Nephron (organoid): ENCODE results near the gene EFEMP1.
A peak's percentile ranks its signal among the peaks of the same experiment; 100 is the strongest.

Experiments used
- H3K27ac Mint-ChIP-seq, 3 experiments: 2 replicates each; pipeline ENCODE4 v1.8.0; 2020; ENCODE audit warnings: mixed read lengths in 3 of 3, mild to moderate bottlenecking in 2 of 3, moderate library complexity in 1 of 3
- H3K27me3 Mint-ChIP-seq: 2 replicates; pipeline ENCODE4 v1.8.0; 2021; ENCODE audit warnings: low read depth, mild to moderate bottlenecking, moderate library complexity, mixed read lengths
- H3K36me3 Mint-ChIP-seq: 2 replicates; pipeline ENCODE4 v1.8.0; 2020; ENCODE audit warnings: low read depth, mixed read lengths
- H3K4me1 Mint-ChIP-seq: 2 replicates; pipeline ENCODE4 v1.8.0; 2020; ENCODE audit warnings: mixed read lengths
- H3K4me3 Mint-ChIP-seq, 3 experiments: 2 replicates each; pipeline ENCODE4 v1.8.0; 2020; ENCODE audit warnings: mild to moderate bottlenecking in 3 of 3, mixed read lengths in 3 of 3, moderate library complexity in 2 of 3
- H3K9me3 Mint-ChIP-seq: 2 replicates; pipeline ENCODE4 v1.8.0; 2020; ENCODE audit warnings: mixed read lengths
- TF ChIP-seq, protein P1 (sequence below), 3 experiments: fragments of 200-600 bp; sonication (generic); IDR thresholded peaks; one replicate each; pipeline ENCODE4 v1.5.0; 2021; ENCODE audit warnings: antibody characterized with exemption in 3 of 3; ENCODE audit not compliant: unreplicated experiment in 3 of 3

The EFEMP1 gene

DNA sequence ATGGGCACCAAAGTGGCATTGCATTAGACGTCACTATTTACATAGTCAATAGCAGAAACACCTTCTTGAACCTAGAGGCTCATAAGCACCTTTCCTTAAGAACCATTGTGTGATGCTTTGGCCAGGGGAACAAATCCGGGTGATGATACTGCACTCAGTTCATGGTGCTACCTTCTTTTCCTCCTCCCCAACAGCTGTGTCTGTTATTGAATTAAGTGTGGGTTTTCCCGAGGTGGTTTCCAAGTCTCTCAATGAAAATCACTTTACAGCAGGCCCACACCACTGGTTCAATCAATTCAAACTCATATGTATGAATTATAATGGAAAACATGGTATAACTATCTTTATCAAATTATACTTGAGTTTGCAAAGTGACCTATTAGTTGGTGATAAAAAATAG is 9.3 kb upstream of the EFEMP1 start:
- Mint-ChIP-seq H3K27ac (no peak overlapping the region), H3K36me3 (no peaks in the 10 kb centered on the region), H3K27me3 (peaks cover 16% of the 10 kb centered on the region), H3K4me3 (no peak overlapping the region), H3K9me3 (no peaks in the 10 kb centered on the region), H3K4me1 (no peaks in the 10 kb centered on the region)
- TF ChIP-seq, protein P1, sequence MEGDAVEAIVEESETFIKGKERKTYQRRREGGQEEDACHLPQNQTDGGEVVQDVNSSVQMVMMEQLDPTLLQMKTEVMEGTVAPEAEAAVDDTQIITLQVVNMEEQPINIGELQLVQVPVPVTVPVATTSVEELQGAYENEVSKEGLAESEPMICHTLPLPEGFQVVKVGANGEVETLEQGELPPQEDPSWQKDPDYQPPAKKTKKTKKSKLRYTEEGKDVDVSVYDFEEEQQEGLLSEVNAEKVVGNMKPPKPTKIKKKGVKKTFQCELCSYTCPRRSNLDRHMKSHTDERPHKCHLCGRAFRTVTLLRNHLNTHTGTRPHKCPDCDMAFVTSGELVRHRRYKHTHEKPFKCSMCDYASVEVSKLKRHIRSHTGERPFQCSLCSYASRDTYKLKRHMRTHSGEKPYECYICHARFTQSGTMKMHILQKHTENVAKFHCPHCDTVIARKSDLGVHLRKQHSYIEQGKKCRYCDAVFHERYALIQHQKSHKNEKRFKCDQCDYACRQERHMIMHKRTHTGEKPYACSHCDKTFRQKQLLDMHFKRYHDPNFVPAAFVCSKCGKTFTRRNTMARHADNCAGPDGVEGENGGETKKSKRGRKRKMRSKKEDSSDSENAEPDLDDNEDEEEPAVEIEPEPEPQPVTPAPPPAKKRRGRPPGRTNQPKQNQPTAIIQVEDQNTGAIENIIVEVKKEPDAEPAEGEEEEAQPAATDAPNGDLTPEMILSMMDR (IDR thresholded peaks at IDR 0.05; ENCODE audit: unreplicated experiment in 3 of 3), result no peak

DNA sequence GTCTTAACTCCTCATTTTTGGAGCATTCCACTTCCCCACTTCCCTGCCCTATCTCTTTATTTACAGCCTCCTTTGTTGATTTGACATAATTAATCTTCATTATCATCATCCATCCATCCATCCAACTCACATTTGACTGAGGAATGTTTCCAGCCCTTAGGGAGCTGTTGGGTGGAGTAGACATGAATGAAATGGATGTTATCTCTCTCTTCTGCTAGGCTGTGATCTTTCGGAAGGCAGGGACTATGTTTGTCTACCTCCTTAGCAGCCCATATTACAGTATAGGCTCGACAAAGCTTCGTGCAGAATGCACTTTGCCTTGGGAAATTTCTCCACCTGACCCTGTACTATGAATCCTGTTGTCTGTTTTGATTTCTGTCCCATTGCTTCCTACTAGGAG is 7.7 kb upstream of the EFEMP1 start:
- TF ChIP-seq, protein P1 (IDR thresholded peaks at IDR 0.05; ENCODE audit: unreplicated experiment in 3 of 3), result no peak
- Mint-ChIP-seq H3K4me3 (no peak overlapping the region), H3K36me3 (no peaks in the 10 kb centered on the region), H3K27me3 (peaks cover 31% of the 10 kb centered on the region), H3K4me1 (no peaks in the 10 kb centered on the region), H3K9me3 (no peaks in the 10 kb centered on the region), H3K27ac (no peak overlapping the region)

DNA sequence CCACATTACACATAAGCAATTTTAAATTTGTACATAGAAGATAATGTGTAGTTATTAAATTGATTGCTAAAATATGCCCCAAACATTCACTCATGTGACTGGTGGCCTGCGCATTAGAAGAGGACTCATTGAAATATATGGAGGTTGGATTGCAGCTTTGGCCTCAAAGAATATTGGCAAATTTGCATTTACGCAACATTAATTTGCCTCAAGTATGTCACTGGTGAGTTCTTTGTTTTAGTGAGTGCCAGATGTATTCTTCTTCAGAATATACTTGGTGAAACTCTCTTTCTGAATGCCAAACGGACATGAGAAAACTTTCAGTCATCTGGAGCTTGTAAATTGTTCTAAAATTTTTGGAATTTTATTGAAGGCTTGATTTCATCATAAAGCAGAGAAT is 5.9 kb upstream of the EFEMP1 start:
- no peaks in the 10 kb centered on the region for H3K9me3 Mint-ChIP-seq

DNA sequence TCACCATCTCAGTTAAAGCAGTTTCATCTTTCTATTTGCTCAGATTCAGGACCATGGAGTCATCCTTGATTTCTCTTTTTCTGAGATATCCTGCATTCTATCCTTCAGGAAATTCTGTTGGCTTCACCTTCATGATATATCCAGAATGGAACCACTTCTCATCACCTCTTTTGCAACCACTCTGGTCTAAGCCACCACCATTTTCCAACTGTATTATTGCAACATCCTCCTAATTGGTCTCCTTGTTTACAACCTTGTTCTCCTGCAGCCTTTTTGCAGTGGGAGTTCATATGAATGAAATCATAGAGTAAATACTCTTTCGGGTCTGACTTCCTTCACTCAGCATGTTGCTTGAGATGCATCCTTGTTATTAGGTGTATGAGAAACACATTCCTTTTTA is 3.4 kb upstream of the EFEMP1 start:
- TF ChIP-seq, protein P1 (IDR thresholded peaks at IDR 0.05; ENCODE audit: unreplicated experiment in 3 of 3), result no peak
- H3K27me3 Mint-ChIP-seq, result peaks cover 59% of the 10 kb centered on the region
- H3K4me3 Mint-ChIP-seq, result peak overlapping the region in 1 of 3 experiments; percentile 32
- H3K27ac Mint-ChIP-seq, result no peak overlapping the region
- no peaks in the 10 kb centered on the region for H3K9me3 Mint-ChIP-seq
- no peaks in the 10 kb centered on the region for H3K36me3 Mint-ChIP-seq
- H3K4me1 Mint-ChIP-seq, result peaks cover 7% of the 10 kb centered on the region

More for the DNA sequence above, 5.9 kb upstream of the EFEMP1 start:
- TF ChIP-seq, protein P1 (IDR thresholded peaks at IDR 0.05; ENCODE audit: unreplicated experiment in 3 of 3), result no peak
- Mint-ChIP-seq H3K4me1 (no peaks in the 10 kb centered on the region), H3K36me3 (no peaks in the 10 kb centered on the region), H3K27ac (no peak overlapping the region), H3K4me3 (no peak overlapping the region), H3K27me3 (peaks cover 43% of the 10 kb centered on the region)

DNA sequence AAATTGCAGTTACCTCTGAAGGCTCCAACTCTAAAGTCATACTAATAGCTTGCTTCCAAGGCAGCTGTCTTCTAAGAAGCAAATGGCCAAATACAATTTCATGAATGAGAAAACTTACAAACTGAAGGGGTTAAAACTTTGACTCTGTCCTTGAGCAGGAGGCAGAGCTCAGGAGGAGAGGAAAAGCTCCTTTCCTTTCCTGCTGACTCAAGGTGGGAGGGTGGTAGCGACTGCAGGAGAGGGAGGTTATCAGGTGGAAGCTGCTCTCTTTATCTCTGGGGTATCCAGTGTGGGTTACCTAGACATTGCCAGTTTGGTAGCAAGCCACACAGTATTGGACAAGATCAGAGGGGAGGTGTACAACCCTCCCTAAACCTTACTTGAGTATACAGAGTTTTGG is 2.7 kb upstream of the EFEMP1 start:
- no peak overlapping the region for H3K4me3 Mint-ChIP-seq
- peaks cover 58% of the 10 kb centered on the region for H3K27me3 Mint-ChIP-seq
- TF ChIP-seq, protein P1 (IDR thresholded peaks at IDR 0.05; ENCODE audit: unreplicated experiment in 3 of 3), result no peak
- no peaks in the 10 kb centered on the region for H3K36me3 Mint-ChIP-seq
- no peaks in the 10 kb centered on the region for H3K9me3 Mint-ChIP-seq
- no peak overlapping the region for H3K27ac Mint-ChIP-seq
- H3K4me1 Mint-ChIP-seq, result peaks cover 8% of the 10 kb centered on the region

DNA sequence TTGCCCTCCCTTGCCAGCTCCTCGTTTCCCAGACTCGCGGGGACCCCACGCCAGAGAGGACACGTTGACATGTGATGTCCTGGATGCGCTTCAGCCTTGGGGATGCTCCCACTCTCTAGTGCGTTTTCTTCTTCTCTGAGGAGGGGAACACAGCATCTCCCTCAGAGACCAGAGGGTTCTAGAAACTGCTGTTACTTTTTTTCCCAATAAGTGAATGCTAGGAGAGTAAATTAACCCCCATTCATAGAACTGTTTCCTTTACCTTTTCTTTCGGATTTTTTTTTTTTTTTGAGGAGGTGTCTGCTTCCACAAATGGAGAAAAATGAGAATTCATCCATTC is 370 bp upstream of the EFEMP1 start:
- H3K27ac Mint-ChIP-seq, result no peak overlapping the region
- peaks cover 3% of the 10 kb centered on the region for H3K36me3 Mint-ChIP-seq

More for the DNA sequence above, 370 bp upstream of the EFEMP1 start:
- TF ChIP-seq, protein P1 (IDR thresholded peaks at IDR 0.05; ENCODE audit: unreplicated experiment in 3 of 3), result no peak
- Mint-ChIP-seq H3K4me3 (peak overlapping the region; percentile 79 to 86 (median 84)), H3K4me1 (peaks cover 8% of the 10 kb centered on the region), H3K27me3 (peaks cover 58% of the 10 kb centered on the region), H3K9me3 (no peaks in the 10 kb centered on the region)
